Stimulated activated CD8-positive, alpha-beta memory T cell treated with anti-CD3 and anti-CD28 coated beads, Interleukin-12 subunit alpha, Interleukin-12 subunit beta, amount 100 ng/mL, for 24 hours (primary cell): ENCODE data around the gene ADAMTS3.
"Not testable (repeated sequence)": the region's sequence is repeated elsewhere in the genome, so short reads cannot be mapped to it uniquely, and the experiment has no call there.

Experiments used
- DNase-seq: peaks from one replicate; pipeline ENCODE4 v3.0.0-alpha.2; 2020; ENCODE audit errors: extremely low read depth

Gene ADAMTS3

DNA sequence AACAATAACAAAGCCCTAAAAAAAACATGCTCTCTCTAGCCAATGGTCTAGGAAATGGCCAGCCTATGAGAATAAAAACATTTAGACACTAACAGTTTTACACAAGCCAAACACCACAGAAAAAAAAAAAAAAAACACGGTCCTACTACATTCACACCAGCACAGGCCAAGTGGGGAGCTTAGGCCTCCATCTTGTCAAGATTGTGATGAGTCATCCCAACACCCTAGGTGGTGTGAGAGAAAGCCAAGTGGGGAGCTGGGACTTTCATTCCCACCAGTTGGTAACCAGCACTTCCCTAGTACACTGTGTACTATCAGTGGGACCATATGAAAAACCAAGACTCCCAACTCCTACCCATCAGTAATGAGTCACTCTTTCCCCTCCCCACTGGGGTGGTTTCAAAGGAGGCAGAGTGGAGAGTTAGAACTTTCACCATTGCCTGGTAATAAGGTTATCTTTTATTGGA, 95.6 kb downstream of the ADAMTS3 start:
- no peak for DNase-seq

DNA sequence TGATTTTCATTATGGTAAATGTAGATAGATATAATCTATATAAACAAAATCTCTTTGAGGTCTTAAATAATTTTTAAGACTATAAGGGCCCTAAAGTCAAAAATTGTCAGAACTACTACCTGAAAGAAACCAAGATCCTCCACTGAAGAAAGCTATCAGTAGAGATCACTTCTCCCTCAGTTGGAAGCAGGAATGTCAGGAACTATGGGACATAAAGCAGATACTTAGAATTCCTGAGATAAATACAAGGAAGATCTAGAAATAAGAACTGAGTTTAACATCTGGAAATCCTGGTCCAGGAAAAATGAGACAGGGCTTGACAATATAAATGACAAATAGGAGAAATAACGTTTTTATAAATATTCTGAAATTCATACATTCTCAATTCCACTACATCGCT, 97.2 kb downstream of the ADAMTS3 start:
- DNase-seq, result no peak

DNA sequence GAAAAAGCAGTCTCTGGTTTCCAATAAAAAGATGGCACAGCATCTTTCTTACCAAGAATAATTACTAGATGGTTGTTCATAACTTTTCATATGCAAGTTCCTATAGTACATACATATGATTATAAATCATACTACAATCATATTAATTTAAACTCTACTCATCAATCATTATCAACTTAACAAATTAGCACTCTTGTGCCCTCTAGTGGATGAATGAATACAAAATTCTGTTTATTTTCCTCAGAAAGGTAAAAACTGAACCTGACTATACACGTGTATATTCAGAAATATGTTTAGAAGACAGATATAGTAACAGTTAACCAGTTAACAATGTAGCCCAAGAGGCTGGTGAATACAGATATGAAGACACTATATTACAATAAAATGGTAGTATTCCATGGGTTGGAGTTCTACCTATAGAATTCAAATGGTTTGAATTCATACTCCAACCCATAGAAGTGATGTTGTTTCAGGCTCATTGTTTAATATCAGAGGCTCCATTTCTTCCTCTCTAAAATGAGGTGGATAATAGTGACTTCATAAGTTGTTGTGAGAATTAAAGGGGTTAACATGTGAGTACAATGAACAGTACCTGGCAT, 100.0 kb downstream of the ADAMTS3 start:
- DNase-seq, result no peak

DNA sequence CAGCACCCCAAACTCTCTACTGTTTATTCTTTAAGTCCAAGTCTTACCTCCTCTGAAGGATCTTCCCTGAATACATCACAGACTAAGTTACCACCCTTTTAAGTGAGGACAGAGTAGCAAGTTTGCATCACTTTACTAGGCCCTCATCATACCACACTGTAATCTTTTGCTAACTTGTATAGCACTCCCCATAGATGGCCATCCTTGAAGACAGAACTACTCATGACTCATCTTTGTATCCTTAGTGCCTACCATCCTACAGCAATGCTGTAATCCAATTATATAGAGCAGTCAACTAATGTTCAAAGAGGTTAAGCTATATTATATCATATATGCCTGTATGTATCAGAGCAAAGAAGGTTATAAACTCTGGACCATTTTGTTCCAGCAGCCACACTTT, 101.4 kb downstream of the ADAMTS3 start:
- DNase-seq, result no peak

DNA sequence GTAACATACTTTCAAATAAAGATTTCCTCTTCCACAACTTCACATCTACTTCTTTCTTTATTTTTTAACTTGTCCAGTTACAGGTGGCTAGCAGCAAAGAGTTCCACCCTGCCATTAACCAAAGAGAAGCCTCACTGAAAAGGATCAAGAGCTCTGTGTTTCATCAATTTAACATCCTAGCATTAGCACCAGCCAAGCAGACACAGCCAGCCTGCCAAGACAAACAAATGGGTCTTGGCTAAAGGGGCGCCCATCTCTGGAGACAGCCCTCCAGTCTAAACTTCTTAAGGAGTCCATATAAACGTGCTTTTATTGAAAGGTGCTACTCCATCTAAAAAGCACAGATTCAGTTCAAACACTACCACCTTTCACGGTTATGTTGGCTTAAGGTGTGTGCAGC, 105.3 kb downstream of the ADAMTS3 start:
- no peak for DNase-seq

DNA sequence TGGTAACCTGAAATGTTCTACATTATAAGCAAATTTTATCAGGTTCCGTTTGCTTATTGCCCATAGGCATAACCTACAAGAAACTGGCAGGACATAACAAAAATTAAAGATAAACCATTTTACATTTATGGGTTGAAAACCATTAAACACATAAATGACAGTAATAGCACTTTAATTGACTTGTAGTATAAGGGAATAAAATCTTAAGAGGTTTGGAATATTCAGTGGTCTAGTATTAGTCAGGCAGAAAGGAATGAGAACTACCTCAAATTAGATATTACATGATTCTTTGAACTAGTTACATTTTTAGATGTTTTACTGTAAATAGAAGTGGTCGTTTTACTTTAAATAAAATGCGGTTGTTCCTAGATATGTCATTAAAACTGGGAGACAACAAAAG, 111.9 kb downstream of the ADAMTS3 start:
- DNase-seq, result no peak

DNA sequence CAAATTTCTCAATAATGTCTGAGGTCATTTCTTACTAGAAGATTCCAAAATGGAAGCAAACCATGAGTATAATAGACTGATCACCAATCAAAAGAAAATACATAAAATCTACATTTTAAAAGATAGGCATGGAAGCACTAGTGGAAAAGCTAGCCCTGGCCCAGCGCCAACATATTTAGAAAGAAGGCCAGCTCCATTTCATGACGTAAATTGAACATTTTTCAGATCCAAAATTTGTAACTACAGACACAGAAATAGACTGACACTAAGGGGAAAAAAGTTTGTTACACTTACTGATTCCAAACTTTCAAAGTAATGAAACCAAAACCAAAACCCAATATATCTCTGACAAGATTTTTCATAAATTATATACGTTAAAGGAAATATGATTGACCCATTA, 117.7 kb downstream of the ADAMTS3 start:
- no peak for DNase-seq

DNA sequence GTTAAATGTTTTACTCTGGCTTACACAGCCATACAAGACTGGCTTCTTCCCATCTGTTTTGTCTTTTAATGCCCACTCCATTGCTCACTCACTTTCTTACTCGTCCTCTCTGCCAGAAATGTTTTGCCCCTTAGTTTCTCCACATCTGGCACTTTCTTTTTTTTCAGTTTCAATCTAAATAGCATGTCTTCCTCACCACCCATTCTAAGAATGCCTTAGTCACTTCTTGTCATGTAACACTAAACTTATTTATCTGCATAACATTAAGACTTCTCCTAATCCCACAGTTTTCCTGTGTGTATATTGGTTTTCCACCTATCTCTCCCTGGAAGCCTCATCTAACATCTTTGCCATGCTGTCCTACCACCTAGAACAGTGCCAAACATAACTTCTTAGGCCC, 119.3 kb downstream of the ADAMTS3 start:
- DNase-seq, result no peak

DNA sequence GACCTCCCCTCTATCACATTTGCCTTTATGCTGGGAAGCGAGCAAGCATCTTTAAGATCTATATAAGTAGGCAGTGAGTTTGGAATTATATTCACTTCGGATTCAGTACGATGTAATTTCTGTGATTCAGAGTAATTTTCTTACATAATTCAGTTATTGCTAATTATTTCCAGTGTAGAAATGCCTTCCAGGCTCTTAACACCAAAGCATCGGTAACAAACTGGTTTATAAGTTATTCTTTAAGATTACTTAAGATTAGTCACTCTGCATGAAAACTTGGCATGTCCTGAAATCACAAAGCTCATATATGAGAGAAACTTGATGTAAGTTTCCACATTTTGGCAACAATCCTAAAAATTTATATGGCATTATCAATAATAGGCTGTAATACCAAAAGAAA, 120.8 kb downstream of the ADAMTS3 start:
- DNase-seq, result no peak

DNA sequence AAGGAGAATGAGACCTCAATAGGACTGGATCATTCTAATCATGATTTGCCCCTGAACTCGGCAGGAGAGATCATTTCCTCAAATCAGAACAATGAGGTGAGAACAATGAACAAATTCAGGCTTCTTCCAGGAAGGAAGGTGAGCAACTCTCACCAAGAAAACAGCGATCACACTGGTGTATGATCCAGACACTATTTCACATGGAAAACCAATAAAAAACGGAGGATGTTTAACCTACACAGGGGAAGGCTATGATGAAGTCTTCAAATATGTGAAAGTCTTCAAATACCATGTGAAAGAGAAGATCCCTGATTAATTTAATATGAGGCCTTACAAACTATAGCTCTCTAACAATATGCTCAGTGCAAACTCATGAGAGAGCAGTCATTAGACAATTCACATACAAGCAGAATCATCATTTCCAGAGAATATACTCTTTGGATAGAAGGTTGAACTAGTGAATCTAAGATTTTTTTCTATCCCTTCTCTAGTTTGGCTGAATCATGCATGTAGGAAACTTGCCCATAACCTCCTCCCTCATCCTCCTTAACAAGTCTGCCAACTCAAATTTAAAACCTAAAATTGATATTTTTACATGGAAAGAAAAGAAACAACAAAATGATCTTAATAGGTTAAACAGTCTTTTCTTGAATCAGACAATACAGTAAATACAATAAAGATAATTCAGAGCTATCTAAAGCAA, 122.5 kb downstream of the ADAMTS3 start:
- DNase-seq, result no peak

DNA sequence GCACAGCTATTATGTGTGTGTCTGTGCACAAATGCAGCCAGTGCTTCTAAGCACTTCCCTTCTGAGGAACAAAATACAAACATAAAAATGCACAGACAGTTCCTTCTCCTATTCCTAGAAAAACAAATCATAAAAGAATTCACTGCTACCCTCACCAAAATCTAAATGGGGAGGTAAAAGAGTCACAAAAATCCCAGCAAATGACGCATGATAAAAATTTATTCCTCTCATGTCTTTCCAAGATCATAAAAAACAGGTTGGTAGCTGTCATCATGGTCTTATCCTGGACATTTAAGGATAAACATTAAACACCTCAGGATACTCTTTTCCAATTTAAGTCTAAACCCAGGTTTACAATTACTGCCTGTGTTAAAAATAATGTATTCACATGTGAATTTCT, 124.9 kb downstream of the ADAMTS3 start:
- no peak for DNase-seq

DNA sequence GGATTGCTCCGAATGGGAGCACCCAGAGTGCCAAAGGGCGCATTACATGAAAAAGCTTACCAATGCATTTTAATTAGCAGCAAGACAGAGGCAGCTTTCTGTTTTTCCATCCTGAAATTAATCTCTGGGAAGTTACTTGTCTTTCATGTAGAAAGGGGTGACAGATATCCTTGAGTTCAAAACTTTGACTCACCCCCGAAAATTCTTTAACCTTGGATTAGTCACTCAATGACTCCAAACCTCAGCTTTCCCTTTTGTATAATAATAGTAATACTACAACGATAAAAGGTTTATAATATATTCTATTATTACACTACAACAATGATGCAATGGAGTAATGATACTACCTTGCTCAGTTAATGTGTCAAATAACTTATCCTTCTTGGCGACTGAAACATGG, 126.3 kb downstream of the ADAMTS3 start:
- no peak for DNase-seq

DNA sequence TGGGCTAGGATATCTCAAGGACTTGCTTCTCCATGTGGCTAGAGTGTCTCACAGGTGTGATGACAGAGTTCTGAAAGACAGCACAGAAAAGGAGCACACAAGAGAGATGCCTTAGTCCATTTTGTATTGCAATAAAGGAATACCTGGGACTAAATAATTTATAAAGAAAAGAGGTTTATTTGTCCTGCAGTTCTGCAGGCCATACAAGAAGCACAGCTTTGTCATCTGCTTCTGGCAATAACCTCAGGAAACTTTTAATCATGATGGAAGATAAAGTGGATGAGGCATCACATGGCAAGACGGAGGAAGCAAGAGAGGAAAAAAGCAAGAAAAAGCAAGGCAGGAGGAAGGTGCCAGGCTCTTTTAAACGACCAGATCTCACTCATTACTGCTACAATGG, 126.9 kb downstream of the ADAMTS3 start:
- DNase-seq, result no peak

DNA sequence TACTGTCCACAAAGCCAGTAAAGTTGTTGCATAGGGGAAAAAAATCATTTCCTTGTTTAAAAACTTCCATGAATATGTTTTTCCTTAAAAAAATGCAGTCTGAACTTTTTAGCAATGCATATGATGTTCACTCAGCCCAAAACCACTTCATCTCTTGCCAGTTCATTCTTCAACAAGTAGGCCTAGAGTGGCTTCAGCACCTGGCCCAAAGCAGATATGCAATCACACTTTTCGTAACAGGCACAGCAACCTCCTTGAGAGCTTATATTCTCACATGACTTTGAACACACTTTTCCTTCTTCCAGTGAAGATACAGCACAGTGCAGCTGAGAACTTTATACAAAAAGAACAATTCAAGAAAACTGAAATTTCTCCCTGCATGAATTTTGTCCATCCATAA, 128.6 kb downstream of the ADAMTS3 start:
- no peak for DNase-seq

DNA sequence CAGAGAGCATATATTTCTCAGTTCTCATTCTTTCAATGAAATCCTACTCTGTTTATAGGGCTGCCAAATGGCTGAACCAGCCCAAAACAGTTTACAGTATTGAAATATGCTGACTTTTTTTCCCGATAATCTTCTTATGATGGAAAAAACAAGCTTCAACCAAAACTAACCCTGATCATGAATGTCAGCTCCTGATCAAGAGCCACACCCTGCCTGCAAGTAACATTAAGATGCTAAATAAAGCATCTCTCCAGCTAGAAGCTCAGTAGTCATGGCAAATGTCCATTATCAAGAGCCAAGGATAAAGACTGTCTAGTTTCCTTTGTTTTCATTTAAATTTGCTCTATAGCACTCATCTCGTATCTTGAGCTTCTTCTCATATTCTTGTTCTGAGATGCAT, 136.0 kb downstream of the ADAMTS3 start:
- no peak for DNase-seq

DNA sequence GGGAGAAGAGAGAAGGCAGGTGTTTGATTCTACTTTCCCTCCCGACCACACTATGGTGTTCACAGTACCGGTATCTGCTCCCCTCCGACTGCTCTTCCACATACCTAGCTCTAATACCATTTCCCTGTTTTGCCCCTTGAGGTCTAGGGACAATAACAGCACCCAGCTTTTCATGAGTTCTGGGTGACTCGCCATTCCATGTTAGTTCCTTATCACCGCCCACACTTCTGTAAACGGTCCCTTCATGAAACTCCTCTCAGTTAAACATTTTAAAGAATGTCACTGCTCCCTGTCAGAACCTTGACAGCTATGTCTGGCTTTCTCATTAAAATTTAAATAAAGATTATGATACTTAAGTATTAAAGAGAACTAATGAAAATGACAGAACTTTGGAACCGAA, 136.7 kb downstream of the ADAMTS3 start:
- DNase-seq, result no peak

DNA sequence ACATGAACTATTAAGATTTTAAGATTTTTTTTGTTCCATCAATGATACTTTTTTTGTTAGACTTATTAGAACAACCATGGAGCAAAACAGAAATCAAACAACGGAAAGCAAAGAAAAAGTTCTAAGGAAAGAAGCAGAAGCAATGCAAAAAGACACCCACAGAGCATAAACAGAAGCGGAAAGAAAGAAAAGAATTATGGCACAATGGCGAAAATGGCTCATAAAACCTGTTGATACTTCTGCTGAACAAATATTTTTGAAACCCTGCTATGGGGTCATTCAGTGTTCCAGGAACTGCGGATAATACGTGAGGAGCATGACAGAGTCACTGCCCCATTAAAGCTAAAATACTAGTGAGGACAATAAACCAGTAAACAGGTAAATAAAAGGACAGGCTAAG, 138.0 kb downstream of the ADAMTS3 start:
- no peak for DNase-seq

DNA sequence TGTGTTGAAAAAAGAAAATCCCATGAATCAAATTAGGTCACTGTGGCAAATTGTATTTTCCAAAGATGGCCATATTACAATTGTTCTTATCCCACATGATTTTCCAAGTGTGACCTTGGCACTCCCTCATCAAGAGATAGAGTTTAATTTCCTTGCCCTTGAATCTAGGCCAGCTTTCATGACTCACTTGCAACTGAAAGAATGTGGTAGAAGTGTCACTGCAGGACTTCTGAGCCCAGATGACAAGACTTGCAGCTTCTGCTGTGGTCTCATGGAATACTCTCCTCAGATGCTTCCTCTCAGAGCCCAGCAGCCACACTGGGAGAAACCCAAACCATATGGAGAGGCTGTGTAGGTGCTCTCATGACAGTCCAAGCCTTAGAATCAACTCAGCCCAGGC, 139.0 kb downstream of the ADAMTS3 start:
- DNase-seq, result no peak

DNA sequence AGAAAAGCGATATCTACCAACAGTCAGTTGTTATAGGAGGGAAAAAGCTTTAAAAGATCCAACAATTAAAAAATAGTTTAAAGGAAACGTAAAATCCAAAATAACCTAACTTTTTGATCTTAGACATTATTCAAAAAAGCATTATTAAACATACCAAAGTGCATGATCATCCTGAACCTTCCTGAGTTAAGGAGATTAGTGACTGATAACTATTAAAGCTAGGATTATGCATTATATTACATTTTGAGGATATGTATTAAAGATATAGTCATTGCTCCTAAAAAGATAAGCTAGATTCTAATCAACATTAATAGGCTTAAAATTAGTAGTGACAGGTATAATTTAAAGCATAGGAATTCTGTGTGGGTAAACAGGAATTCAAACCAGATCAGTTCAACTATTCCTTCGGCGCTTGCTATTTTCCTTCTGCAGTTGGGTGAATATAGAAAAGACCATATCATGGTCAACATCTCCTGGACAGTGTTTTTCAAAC, 139.6 kb downstream of the ADAMTS3 start:
- no peak for DNase-seq

DNA sequence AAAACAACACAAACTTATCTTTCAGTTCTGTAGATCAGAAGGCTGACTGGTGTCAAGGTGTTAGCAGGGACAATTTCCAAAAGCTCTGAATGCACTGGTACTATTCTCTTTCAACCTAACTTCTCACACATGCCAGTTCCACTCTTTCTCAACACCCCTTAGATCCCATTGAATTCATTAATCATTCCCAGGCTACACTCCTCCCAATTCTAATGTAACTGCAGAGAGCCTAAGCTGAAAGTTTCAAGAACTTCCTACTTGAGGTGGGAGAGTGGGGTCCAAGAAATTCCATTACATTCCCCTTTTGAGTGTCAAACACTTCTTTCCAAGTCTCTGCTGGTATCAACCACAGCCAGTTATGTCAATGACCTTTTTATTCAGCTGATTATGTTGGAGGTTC, 142.0 kb downstream of the ADAMTS3 start:
- DNase-seq, result no peak

DNA sequence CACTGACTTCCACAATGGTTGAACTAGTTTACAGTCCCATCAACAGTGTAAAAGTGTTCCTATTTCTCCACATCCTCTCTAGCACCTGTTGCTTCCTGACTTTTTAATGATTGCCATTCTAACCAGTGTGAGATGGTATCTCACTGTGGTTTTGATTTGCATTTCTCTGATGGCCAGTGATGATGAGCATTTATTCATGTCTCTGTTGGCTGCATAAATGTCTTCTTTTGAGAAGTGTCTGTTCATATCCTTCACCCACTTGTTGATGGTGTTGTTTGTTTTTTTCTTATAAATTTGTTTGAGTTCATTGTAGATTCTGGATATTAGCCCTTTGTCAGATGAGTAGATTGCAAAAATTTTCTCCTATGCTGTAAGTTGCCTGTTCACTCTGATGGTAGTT, 143.1 kb downstream of the ADAMTS3 start:
- DNase-seq, result not testable (repeated sequence)

DNA sequence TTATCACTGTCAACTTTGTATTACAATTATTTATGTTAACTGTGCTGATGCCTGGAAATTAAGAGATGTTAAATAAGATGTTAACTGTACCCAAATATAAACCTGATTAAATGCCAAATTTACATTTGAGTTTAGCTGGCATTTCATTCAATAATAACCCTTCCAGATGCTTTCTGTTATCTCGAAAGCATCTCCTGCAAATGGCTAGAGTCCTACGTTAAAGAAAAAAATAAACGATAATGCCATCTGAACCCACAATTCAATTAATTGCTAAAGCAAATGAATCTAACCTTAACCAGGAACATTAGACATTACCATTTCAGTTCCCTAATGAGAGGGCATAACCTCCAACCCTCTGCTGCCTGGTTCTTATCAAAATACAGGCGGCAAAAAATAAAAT, 145.0 kb downstream of the ADAMTS3 start:
- DNase-seq, result no peak

DNA sequence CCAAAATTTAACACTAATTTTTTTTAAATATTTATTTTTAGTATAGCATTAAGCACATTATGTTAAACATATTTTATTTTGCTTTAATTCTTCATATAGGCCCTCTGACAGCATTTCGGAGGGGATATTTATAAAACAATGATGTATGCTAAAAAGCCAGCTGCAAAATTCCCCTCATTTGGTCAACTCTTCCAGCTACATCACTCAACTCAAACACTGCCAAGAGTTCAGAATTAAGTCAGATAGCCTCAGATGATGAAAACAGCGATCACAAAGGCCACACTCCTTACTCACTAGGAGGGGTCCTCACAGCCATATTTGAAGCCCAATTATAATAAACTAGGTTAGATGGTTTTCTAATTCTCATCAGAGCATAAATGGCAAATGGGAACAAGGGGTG, 146.6 kb downstream of the ADAMTS3 start:
- no peak for DNase-seq

DNA sequence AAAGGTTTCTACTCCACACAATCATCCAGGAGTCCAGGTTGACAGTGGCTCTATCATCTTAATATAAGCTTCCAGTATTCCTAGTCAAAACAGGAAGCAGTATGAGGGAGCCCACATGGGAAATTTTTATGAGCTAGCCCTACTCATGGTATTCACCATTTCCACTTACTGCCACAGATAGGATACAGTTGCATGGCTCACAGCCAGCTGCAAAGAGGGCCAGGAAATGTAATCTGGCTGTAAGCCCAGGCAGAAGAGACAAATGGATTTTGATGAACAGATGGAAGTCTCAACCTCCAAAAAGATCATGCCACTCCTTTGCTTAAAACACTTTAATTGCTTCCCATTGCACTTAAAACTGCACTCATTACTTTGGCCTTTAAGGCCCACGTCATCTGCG, 150.6 kb downstream of the ADAMTS3 start:
- DNase-seq, result no peak
